ENCODE results near the gene ADAMTSL1. TPM values are rescaled to one million over a fixed set of nuclear protein-coding genes. Genes with fewer than 3 reads are reported as not detected.

Gene ADAMTSL1
- total RNA-seq, 1 donor from 2014 or later, result 11.4 TPM

GRCh38 chr9:18632632-18633403, 158.9 kb downstream of the ADAMTSL1 start:
- DNase-seq (ENCODE audit: low spot score in 2 of 2), result no peak
- no peak for FAIRE-seq

DNA sequence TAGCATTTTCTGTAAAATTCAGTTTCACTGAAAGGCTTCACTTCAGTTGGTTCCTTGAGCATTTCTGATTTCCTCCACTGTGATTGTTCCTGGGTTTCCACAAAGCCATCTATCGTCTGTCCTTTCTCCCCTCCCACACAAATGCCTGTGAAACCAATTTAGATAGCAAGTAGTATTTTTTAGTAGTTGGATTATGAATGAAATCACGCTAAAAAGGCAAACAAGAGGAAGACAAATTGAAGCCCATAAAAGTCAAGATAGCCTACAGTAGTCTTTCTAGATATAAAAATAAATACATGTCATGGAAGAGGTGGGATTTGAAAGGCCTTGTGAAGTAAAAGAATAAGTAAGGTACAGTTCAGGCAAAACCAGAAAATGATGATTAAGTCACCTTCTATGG, 162.8 kb downstream of the ADAMTSL1 start:
- FAIRE-seq (no peak), DNase-seq (ENCODE audit: low spot score in 2 of 2) (no peak)

GRCh38 chr9:18638371-18639249, 164.7 kb downstream of the ADAMTSL1 start:
- FAIRE-seq (no peak), DNase-seq (ENCODE audit: low spot score in 2 of 2) (no peak)

DNA sequence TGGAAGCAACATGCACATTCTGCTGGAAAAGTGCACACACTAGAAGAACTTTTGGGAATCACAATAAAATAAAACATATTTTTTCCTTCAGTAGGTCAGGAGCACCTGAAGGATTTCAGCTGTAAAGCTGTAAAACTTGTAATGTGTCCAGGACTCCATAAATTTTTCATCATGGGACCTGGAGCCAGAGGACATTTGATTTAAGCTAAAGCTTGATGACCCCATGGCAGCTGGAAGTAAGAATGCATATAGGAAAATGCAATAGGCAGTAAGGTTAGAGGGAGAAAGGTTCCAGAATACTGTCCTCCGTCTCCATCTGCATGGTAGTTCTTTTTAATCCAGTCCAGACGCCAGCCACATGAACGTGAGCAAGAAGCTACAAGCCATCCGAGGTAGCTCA, 166.0 kb downstream of the ADAMTSL1 start:
- FAIRE-seq, result no peak
- DNase-seq (ENCODE audit: low spot score in 2 of 2), result no peak

DNA sequence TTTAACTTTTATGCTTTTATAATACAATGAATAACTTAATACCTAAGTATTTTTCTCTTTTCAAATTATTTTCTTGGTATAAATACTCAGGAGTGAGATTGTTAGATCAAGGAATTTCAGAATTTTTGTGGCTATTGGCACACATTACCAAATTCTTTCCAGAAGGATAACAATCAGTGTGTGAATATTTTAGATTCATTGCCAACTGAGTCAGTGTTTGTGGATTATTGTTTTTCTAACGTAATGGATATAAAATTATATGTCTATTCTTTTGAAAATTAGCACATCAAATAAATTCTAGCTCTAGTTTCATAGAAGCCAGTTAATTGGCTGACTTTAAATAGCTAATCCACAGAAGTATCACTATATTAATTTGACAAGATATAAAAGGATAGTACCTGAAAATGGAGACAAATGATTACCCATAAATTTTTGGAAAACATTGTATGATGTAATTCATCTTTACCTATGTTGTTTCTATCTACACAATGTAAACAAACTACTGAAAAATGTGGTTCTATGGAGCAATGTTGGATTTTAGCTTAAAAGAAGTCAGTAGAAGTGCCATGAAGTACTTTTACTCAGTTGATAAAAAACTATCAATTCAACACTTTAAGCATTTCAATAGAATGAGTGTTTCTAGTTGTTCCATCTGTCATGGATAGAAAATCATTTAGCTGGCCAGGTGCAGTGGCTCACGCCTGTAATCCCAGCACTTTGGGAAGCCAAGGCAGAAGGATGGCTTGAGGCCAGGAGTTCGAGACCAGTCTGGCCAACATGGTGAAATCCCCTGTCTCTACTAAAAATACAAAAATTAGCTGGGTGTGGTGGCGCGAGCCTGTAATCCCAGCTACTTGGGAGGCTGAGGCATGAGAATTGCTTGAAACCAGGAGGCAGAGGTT, 185.1 kb downstream of the ADAMTSL1 start:
- FAIRE-seq (no peak), DNase-seq (ENCODE audit: low spot score in 2 of 2) (no peak)

DNA sequence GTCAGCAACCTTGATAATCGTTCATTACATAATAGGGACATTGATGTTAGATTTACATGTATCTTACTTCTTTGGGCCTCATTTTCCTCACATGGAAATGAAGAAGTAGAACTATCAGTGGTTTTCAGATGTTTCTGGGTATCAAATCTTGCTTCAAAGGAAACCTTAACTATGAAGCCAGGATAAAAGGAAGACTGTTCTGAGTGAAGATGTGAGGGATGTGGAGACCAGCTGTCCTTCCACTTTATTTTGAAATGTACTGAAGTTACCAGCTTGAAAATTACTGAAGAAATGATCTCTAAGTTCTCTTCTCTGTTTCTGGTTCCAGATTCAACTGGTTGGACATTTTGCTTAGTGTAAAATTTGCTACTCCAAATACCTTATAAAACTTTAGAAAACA, 186.0 kb downstream of the ADAMTSL1 start:
- DNase-seq (ENCODE audit: low spot score in 2 of 2), result no peak
- no peak for FAIRE-seq

GRCh38 chr9:18662320-18662719, 188.4 kb downstream of the ADAMTSL1 start:
- FAIRE-seq, result no peak
- no peak for DNase-seq (ENCODE audit: low spot score in 2 of 2)

GRCh38 chr9:18665947-18666346, 192.0 kb downstream of the ADAMTSL1 start:
- no peak for DNase-seq (ENCODE audit: low spot score in 2 of 2)
- no peak for FAIRE-seq

GRCh38 chr9:18666348-18666747, 192.4 kb downstream of the ADAMTSL1 start:
- DNase-seq (ENCODE audit: low spot score in 2 of 2) (no peak), FAIRE-seq (no peak)

- DNase-seq (ENCODE audit: low spot score in 2 of 2), result no peak
Observed at GRCh38 chr9:18666986-18667772, 193.2 kb downstream of the ADAMTSL1 start.

DNA sequence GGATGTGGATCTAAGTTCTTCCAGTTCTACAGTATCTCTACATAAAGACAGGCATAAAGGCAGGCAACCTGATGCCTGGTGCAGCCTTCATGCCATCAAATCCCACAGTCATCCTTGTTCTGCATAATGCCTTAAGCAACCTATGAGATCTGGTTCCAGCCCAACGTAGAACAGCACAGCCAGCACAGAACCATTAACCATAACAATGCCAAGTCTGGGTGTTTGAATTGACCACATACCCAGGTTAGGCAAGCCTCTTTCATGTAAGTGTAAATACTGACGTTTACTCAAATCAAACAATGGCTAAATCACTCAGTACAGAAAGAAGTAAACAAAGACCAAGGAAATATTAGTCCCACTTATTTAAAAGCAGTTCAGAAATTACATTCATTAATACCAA, 195.0 kb downstream of the ADAMTSL1 start:
- FAIRE-seq, result no peak
- no peak for DNase-seq (ENCODE audit: low spot score in 2 of 2)

More at GRCh38 chr9:18666986-18667772, 193.2 kb downstream of the ADAMTSL1 start:
- FAIRE-seq, result no peak

- no peak for FAIRE-seq
- DNase-seq (ENCODE audit: low spot score in 2 of 2), result no peak
Observed at GRCh38 chr9:18672706-18673105, 198.8 kb downstream of the ADAMTSL1 start.

GRCh38 chr9:18673179-18673578, 199.2 kb downstream of the ADAMTSL1 start:
- DNase-seq (ENCODE audit: low spot score in 2 of 2) (no peak), FAIRE-seq (no peak)

DNA sequence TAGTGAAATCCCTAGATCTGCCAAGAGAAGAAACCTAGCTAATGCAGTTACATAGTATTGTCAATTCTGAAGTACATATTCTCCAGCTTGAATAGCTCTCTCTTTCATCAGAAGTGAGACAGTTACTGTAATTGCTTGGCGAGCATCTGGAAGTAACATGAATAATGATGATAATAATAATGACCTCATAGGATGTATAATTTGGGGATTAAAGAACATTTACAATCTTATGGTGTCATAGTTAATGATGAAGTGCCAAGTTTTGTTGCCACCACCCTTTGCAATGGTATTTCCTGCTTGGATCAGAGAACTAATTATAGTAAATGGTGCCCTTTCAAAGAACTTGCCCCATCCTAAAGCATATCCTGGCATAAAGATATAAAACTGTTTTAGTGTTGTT, 201.4 kb downstream of the ADAMTSL1 start:
- no peak for FAIRE-seq
- no peak for DNase-seq (ENCODE audit: low spot score in 2 of 2)

- DNase-seq (ENCODE audit: low spot score in 2 of 2), result no peak
- no peak for FAIRE-seq
Observed at GRCh38 chr9:18675973-18676372, 202.0 kb downstream of the ADAMTSL1 start.

- FAIRE-seq, result no peak
- no peak for DNase-seq (ENCODE audit: low spot score in 2 of 2)
Observed at GRCh38 chr9:18676525-18676924, 202.6 kb downstream of the ADAMTSL1 start.

DNA sequence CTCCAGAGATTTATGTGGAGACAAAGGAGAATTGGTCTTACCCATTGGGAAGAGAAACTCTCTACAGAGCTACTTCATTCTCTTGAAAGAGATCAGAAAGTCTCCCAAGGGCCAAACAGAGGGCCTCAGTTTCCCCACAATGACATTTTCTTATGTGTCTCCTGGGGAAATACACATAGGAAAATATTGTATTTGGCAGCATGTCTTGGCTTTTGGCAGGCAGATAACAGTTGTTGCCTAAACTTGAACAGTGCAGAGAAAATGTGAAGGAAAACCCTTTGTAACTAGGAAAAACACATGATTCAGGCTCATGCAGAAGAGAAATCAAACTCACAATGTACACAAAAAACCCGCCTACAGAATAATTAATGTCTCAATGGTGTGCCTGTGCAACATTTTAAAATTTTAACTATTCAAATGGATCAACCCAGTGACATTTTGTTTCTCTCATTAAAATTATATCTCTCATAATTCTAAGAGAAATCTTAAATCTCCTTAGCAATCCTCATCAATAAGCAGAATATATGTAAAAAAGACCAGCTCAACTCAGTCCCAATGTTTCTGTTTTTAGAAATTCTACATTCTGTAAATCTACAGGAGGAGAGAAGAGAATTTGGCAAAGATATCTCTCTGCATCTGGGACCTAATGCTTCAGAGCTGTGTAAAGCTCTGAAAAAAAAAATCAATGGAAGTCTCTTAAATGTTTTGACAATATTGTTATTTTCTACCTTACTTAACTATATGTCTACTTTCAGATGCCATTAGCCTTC, 205.1 kb downstream of the ADAMTSL1 start:
- DNase-seq (ENCODE audit: low spot score in 2 of 2) (no peak), FAIRE-seq (no peak)

DNA sequence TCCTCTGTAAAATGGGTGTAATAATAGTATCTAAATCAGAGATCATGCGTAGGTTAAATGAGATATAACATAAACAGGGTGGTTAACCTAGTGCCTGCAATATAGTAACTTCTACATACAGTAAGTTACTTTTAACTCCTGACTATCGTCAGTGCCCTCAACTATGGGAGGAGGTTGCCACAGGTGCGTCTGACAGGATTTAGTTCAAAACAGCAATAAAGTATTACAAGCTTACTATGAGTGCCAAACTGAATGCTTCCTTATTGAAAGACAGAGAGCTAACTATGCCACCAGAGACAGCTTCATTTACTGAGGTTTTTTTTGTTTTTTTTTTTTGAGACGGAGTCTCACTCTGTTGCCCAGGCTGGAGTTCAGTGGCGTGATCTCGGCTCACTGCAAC, 209.0 kb downstream of the ADAMTSL1 start:
- no peak for DNase-seq (ENCODE audit: low spot score in 2 of 2)
- FAIRE-seq, result no peak

- no peak for FAIRE-seq
- no peak for DNase-seq (ENCODE audit: low spot score in 2 of 2)
Observed at GRCh38 chr9:18683312-18683711, 209.4 kb downstream of the ADAMTSL1 start.
